Left cardiac atrium (tissue), 4 donors: ENCODE results near the gene PRKAR1A. TPM values are rescaled to one million over a fixed set of nuclear protein-coding genes. Genes with fewer than 3 reads are reported as not detected.

Experiments used
- ATAC-seq, 2 donors: fragments of 200-7000 bp; cut with Tn5 transposase; one replicate each; pipeline ENCODE4 v1.9.1; 2020; ENCODE audit warnings: mild to moderate bottlenecking in 2 of 2, moderate library complexity in 2 of 2
- DNase-seq: peaks from one replicate; pipeline ENCODE4 v3.0.0-alpha.2; 2020
- intact Hi-C, 2 donors: fragments of 100-400 bp; cut with DNase I; formaldehyde crosslinking; loops; one replicate each; pipeline versions ENCODE4 v1.14.1 to v1.15.1; 2022 to 2023
- total RNA-seq, 2 donors: library from RNA; stranded (reverse); fragmentation: NEBNext Ultra II Directional; extraction: Animal tissue kit (Norgen Biotek cat#: 25700); gene quantifications; one replicate each; pipeline ENCODE4 v1.2.1, GENCODE V29; 2021
- donor health status: DM: no; HTN: yes; CAD: no.
- donor health status: DM: no; HTN: yes; CAD: no; lungs with severe emphysema.
- donor health status: DM: yes; HTN: yes; CAD: no.
- donor health status: Dilated cardiomyopathy.

Gene PRKAR1A
- total RNA-seq, 2 donors from 2014 or later, result 483 to 653 TPM

DNA sequence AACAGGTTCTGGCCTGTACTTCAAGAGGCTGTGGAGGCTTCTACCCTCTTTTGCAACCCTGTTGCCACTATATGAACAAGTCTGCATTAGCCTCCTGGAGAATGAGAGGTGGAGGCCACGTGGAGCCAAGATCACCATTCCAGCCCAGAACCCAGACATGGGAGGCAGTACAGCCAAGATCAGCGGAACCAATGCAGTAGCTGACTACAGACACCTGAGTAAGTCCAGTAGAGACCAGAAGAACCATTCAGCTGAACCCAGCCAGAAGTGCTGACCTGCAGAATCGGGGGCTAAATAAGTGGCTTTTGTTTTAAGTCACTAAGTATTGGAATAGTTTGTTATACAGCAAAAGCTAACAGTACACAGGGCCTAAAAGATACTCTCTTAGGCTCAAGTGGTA, 76.9 kb downstream of the PRKAR1A start:
- ATAC-seq, result no peak
- DNase-seq, result no peak
- intact Hi-C loops, result no loop called here

DNA sequence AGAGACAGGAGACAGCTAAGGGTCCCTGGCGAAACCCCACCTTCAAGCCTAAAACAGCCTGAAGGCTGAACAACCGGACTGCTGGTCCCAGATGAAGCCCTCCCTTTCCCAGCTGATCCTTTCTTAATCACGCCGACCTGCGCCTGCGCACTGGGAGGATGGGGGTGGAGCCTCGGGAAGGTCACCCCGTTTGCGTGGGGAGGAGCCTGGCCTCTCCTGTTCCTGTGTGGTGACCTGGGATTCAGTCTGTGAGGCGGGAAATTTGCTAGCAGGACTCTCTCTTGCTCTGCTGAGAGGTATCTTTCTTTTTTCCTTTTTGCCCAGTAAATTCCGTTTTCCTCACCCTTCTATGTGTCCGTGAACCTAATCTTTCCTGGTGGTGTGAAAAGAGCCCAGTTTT, 79.4 kb downstream of the PRKAR1A start:
- no peak for ATAC-seq
- intact Hi-C loops, result no loop called here
- peak; percentile 35 for DNase-seq

DNA sequence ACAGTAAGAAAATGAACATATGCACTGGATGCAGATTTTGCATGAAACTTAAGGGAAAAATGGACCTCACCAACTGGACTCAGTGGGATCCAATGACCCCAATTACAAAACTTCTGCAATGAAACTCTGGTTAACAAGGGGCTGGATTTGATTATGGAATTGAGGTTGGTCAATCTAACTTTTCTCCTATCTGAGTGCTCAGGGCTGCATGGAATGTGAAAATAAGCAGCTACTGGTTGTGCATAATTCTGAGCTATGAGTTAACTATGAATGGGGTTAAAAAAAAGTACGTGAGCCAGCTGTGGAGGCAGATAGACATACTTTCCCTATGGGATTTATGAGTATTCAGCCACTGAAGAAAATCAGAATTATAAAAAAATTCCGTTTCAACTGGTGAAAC, 79.8 kb downstream of the PRKAR1A start:
- intact Hi-C loops, result no loop called here
- no peak for ATAC-seq
- no peak for DNase-seq

DNA sequence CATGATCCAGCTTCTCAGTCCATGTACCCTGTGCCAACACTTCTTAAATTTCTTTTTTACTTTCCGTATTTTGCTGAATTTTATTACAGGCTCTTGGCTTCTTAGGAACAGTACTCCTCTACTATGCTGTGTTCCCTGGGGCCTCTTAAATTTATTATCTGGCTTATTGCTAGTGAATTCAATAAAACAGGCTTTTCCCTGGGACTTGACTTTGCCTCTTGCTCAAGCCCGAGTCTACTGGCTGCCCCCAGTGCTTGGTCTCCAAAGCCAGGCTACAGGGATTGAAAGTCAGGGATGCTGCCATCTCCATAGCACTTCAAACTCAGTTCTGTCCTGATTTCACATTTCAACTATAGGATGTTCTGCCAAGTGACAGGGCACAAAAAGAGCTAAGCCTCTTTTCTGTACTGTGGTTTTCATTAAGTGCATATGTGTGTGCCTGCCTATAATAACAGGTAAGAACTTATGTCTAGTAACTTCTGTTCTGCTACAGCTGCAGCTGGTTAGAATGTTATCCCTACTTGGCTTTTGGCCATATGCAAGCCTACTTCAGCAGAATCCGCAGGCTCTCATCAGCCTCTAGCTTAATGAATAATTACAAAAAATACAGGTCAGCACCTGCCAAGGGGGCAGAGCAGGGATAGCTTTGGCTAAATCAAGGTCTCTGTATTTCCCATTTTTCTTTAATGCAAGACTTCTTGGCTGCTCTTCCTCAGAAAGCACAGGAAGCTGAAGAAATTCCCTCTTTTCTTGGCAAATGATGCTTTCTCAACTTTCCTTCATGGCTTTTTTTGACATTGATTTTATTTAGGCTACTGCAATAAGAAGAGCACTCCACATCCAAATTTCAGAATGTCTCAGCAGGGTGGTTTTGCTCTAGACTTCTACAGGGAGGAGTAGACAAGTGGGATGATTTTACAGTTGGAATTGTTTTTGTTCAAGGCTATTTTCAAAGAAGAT, 80.7 kb downstream of the PRKAR1A start:
- peak; percentile 24 to 53 for ATAC-seq
- intact Hi-C loops, result no loop called here

DNA sequence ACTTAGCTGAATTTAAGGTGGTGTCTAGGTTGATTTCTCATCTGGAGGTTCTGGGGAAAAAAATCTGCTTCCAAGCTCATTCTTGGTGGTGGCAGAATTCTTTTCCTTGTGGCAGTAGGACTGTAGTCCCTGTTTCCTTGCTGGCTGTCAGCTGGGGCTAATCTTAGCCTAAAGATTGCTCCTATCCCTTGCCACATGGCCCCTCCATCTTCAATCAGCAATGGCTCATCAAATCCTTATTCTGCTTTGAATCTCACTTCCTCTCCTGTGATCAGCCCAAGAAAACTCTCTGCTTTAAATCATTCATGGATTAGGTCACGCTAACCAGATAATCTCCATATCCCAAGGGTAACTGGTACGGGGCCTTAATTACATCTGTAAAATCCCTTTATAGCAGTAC, 82.3 kb downstream of the PRKAR1A start:
- intact Hi-C loops, result no loop called here
- DNase-seq (no peak), ATAC-seq (no peak)

More for the DNA sequence above, 80.7 kb downstream of the PRKAR1A start:
- no peak for DNase-seq

DNA sequence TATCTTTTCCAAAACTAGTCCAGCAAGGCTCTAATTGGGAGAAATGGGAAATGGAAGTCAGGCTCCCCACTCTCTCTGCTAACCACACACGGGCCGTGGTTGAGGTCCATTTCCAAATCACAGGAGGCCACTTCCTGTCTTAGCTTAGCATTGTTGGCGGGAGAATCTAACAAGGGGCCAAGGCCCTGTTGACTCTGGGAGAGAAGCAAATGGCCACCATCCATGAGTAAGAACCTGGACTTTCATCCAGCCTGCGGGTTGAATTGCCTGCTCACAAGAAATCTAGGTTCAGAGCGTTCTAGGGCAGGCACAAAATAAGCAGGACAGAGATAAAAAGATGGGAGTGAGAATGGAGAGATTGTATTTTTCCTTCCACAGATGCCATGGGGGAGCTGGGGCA, 83.3 kb downstream of the PRKAR1A start:
- DNase-seq (peak; percentile 40), ATAC-seq (peak; percentile 62 to 68)
- intact Hi-C loops, result no loop called here

DNA sequence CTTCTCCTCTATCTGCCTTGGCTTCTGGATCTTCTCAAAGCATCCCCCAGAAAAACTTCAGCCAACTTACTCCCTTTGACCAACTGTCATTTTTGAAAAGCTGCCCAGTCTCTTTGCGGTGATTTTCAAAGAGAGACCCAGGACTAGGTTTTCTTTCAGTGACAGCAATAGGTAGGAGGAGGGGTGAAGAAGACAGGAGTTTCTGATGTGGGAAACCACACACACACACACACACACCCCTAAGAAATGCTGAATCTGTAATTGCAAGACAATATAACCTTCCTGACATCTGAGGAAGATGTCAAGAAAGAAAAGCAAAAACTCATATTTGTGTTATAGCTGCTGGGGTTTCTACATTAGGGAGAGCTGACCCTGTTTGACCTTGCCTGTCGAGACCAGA, 83.8 kb downstream of the PRKAR1A start:
- ATAC-seq, result no peak
- DNase-seq, result no peak
- intact Hi-C loops, result no loop called here

DNA sequence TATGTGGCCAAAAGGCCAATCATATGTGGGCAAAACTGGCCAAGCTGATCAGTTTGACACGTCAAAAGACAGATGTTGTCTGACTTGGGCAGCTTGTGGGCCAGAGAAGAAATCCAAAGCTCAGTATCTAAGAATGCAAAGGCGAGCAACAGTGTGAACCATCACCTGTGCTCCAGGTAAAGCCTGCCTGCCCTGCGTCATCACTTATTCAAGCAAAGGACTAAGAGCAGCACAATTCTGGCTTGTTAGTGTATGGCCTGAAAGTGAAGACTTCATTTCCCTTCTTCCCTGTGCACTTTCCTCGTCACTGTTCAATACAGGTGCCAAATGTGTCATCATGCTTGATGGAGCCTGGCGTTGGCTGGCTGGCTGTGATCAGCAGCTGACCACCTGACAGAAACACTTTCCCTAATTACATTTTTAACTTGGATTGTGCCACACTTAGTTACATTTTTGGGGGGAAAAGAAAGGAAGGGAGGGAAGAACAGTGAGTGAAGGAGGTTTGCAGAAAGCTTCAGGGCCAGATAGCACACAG, 84.2 kb downstream of the PRKAR1A start:
- DNase-seq, result no peak
- intact Hi-C loops, result no loop called here

DNA sequence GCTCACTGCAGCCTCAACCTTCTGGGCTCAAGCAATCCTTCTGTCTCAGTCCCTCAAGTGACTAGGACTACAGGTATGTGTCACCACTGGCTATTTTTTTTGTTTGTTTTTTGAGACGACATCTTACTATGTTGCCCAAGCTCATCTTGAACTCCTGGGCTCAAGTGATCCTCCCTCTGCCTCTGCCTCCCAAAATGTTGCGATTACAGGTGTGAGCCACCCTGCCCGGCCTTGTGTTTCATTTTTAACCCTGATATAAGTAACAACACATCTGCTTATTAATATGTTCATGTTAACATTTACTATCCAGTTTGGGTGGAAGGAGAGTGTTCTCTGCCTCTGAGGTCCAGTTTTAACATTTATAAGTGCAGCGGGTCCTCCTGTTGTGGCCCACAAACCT, 85.8 kb downstream of the PRKAR1A start:
- DNase-seq (no peak), ATAC-seq (no peak)
- intact Hi-C loops, result no loop called here

More for the DNA sequence above, 84.2 kb downstream of the PRKAR1A start:
- no peak for ATAC-seq

DNA sequence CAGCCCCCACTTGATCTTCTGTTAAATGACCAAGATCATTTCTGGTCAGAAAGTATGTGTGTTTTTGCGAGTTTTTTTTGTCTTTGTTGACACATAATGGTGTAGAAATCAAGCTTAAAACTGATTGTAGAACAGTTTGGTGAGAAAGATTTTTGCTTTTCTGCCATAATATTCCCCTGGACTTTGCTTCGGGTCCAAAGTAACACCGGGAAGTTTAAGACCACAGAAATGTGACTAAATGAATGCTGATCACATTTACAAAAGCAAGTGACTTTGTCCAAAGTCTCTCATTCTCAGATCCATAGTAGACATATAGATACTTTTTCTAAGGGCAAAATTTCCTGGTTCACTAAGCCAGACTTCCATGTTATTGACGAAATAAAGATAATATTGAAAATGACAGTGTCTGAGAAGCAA, 86.3 kb downstream of the PRKAR1A start:
- intact Hi-C loops, result no loop called here
- ATAC-seq (no peak), DNase-seq (no peak)

DNA sequence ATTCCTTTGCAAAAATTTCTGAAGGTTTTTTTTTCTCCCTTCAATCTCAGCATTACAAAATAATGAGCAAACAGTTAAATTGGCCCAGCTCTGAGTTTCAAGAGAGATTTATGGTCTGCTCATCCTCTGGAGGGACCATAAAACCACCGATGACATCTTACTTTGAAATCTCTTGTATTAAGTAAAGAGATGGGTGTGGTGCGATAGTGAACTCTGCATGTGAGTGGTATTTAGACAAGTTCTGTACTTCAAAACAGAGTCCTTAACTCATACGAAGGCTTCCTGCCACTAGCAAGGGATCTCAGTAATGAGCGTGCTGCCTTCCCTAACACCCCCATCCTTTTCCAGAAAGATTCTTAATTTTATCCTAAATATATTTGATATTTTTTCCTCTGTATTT, 86.9 kb downstream of the PRKAR1A start:
- intact Hi-C loops, result no loop called here
- ATAC-seq (no peak), DNase-seq (no peak)

DNA sequence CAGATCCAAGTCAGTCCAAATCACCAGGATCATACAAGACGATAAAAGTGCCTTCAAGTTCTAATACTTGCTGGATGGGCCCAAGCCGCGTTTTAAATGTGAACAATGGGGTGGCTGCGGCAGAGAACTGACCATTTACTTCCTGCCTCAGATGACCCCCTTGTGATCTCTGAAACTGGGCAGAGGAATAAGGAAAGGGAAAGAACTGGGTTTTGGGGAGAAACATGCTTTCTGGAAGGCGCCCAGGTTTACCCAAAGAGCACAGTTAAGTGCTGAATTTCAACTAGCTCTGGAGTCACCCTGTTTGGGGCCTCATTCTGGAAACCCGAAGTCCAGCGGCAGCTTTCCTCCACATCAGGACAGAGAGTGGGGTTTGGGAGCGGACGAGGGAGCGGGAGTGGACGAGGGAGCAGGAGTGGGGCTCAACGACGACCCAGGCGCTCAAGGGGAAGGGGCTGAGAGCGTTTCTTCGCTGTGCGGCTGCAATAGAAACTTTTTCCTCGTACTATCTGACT, 87.4 kb downstream of the PRKAR1A start:
- DNase-seq (no peak), ATAC-seq (peak in 1 of 2 donors; percentile 1)
- intact Hi-C loops, result no loop called here

DNA sequence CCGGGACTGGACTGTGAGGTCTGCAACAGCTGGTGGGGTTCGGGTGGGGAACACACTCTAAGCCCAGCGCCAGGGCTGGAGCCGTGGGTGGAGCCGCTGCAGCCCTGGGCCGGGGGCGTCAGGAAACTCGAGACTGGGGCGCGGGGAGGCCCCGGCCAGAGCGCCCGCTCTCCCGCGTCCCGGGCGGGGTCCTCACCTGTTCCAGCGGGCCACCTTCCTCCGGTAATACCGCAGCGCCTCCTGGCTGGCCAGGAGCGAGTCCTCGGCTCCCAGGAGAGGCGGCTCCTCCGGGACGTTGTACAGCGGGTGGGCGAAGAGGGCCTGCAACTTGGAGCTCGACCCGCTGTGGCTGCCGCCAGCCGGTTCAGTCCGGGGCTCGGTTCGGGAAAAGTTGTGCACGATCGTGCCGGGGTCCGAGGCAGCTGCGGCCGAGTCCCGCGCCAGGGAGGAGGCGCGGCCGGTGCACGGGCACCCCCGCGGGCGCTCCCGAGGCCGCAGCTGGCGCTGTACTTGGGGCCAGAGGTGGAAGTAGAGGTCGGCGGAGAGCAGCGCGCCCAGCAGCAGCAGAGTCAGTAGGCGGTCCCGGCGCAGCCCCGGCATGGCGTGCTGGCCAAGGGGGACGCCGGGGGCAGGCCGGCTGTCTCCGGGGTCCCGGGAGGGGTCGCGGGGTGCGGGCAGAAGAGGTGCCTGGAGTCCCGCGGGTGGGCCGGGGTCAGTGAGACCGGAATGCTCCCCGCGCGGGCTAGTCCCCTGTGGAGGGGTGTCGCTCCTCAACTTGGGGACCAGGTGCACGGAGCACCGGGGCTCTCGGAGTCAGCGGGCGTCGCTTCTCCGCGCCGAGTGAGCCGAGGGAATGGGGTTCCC, 88.1 kb downstream of the PRKAR1A start:
- DNase-seq (peak; percentile 58), ATAC-seq (peak; percentile 64 to 68)
- intact Hi-C loops, result no loop called here

Other genes with a start within 250 kb of the PRKAR1A start
- gene SLC16A6, start 221.3 kb upstream of the PRKAR1A start, total RNA-seq, result 1 to 10 TPM in 1 of 2 donors, under 1 TPM in 1; 0.62 to 1.4 TPM
- gene ARSG, start 220.9 kb upstream of the PRKAR1A start, total RNA-seq, result 1 to 10 TPM; 5.9 to 6.9 TPM
- gene WIPI1, start 54.9 kb upstream of the PRKAR1A start, total RNA-seq, result 10 to 100 TPM; 35.8 to 74.3 TPM
- 1 to 10 TPM; 7.9 to 9.0 TPM for gene FAM20A, start 88.9 kb downstream of the PRKAR1A start, total RNA-seq